ENCODE measurements around the gene IHH. TPM values are rescaled to one million over a fixed set of nuclear protein-coding genes. Genes with fewer than 3 reads are reported as not detected.
A peak's percentile ranks its signal among the peaks of the same experiment; 100 is the strongest.

IHH gene
- total and polyA plus RNA-seq, 2 of the 8 experiments (the other 6 are each of a cell fraction or from before 2014, with no cell fraction given): 0.03 TPM; not detected in 1

DNA sequence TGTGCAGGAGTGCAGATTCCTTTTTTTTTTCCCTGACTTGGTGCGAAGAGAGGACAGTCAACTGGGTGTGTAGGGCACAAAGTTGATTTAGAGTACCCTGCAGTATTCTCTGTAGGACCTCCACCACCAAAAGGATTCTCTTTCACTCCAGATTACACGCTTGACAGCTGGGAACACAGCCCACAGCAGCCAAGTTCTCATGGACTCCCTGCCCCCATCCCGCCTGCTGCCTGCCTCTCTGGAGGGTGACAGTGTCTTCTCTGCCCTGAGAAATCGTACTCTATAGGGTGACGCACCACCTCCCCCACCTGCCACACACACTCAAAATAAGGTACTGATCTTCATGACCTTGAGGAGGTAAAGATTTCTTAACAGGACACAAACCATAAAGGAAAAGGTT lies 26.6 kb upstream of the IHH start:
- Histone ChIP-seq H2AK5ac (ENCODE audit: low read depth, low read length) (no peak overlapping the region), H4K5ac (ENCODE audit: insufficient read length, low read depth, low read length) (no peak overlapping the region), H4K20me1 (replicated peaks in 1 of 2; ENCODE audit: control insufficient read depth in 1 of 2, insufficient read depth in 2 of 2, low read length in 2 of 2) (peaks cover 0 to 4% of the 10 kb centered on the region in 2 experiments), H4K8ac (ENCODE audit: extremely low read depth, insufficient read depth, low read length) (0 out of 2 replicates have a peak overlapping the region, but pooled peaks have one; percentile 42), H3K4me1 (replicated peaks in 1 of 4; ENCODE audit: control insufficient read depth in 3 of 4, insufficient read depth in 4 of 4, low read length in 3 of 4) (no peaks in the 10 kb centered on the region), H3K79me1 (ENCODE audit: low read depth, low read length) (no peaks in the 10 kb centered on the region), H2AFZ (ENCODE audit: low read length) (no peak overlapping the region), H3K56ac (replicated peaks; ENCODE audit: insufficient read length, low read depth, low read length) (no peak overlapping the region), H2BK20ac (ENCODE audit: low read length) (no peak overlapping the region), H3K27me3 (replicated peaks in 1 of 4; ENCODE audit: control insufficient read depth in 3 of 4, extremely low read depth in 1 of 4, insufficient read depth in 3 of 4, low read length in 3 of 4) (no peaks in the 10 kb centered on the region), H3K79me2 (ENCODE audit: control insufficient read depth in 1 of 2, insufficient read depth in 2 of 2, low read length in 2 of 2) (no peaks in the 10 kb centered on the region), H3K9me3 (ENCODE audit: insufficient read depth in 2 of 2, low read depth in 1 of 2, low read length in 1 of 2) (no peaks in the 10 kb centered on the region), H2BK15ac (ENCODE audit: low read length) (no peak overlapping the region), H3K4me2 (ENCODE audit: insufficient read depth in 1 of 2, low read depth in 2 of 2, low read length in 2 of 2) (no peak overlapping the region), H3K4me3 (ENCODE audit: extremely low read depth in 1 of 4, insufficient read depth in 2 of 4, low read depth in 3 of 4, low read length in 4 of 4) (no peak overlapping the region), H3K14ac (ENCODE audit: insufficient read length) (no peak overlapping the region), H2BK5ac (ENCODE audit: low read depth, low read length) (no peak overlapping the region), H3K36me3 (ENCODE audit: control insufficient read depth in 2 of 4, insufficient read depth in 4 of 4, low read length in 3 of 4) (no peaks in the 10 kb centered on the region), H2BK12ac (ENCODE audit: low read depth, low read length) (no peak overlapping the region), H4K91ac (replicated peaks; ENCODE audit: insufficient read length, low read length) (no peak overlapping the region), H2BK120ac (replicated peaks; ENCODE audit: low read depth, low read length) (no peak overlapping the region), H3K18ac (ENCODE audit: extremely low read depth, low read length) (no peak overlapping the region), H3K9ac (replicated peaks in 1 of 4; ENCODE audit: extremely low read depth in 1 of 4, low read depth in 3 of 4, low read length in 3 of 4) (no peak overlapping the region; a peak in 1 of 7 replicates), H3K23ac (ENCODE audit: insufficient read length) (no peak overlapping the region), H3K4ac (replicated peaks; ENCODE audit: insufficient read length, low read depth, low read length) (no peak overlapping the region), H3K23me2 (ENCODE audit: low read depth, low read length) (no peaks in the 10 kb centered on the region), H3K27ac (ENCODE audit: low read depth, low read length) (no peak overlapping the region)
- FAIRE-seq: no peak
- TF ChIP-seq TAF7 (optimal IDR thresholded peaks at IDR 0.05; ENCODE audit: borderline replicate concordance, low read depth, low read length) (no peak), ASH2L (IDR thresholded peaks at IDR 0.05; ENCODE audit: low read length) (no peak), BCL11A (IDR thresholded peaks at IDR 0.05; ENCODE audit: low read depth in 2 of 2, low read length in 2 of 2) (no peak), HDAC6 (IDR thresholded peaks at IDR 0.05; ENCODE audit: low read depth, low read length) (no peak), SIRT6 (IDR thresholded peaks at IDR 0.05; ENCODE audit: low read length) (no peak), TCF12 (IDR thresholded peaks at IDR 0.05; ENCODE audit: low read depth, low read length) (no peak), JUND (IDR thresholded peaks at IDR 0.05; ENCODE audit: low read length) (no peak), SIX5 (IDR thresholded peaks at IDR 0.05; ENCODE audit: low read depth, low read length) (no peak)
- ChIA-PET CTCF (ENCODE audit: partially characterized antibody) (interaction anchor here (1.3 to 62.8 kb wide), 5 partner anchors 14 to 67 kb away, joined by 3 to 1777 read pairs (median 16); no protein-coding TSS in a partner anchor), POLR2A (ENCODE audit: partially characterized antibody) (no interaction called here)
- WGBS, 2 experiments (ENCODE audit: extremely low coverage in 1 of 2, insufficient coverage in 1 of 2, insufficient read length in 1 of 2, insufficient replicate concordance in 2 of 2, low coverage in 1 of 2, low lambda C conversion rate in 2 of 2, missing lambda C conversion rate in 1 of 2): 84% methylated on average over 5 of the region's 5 CpGs; no CpG with 5 or more reads in 1 of the 2 experiments
- no peak for DNase-seq (ENCODE audit: low read depth in 1 of 2, low spot score in 2 of 2)

Measured in H1 (cell line).